CD4-positive, alpha-beta T cell treated with Interleukin-10 for 1 hour (primary cell): ENCODE results near the gene UGT8.
"Not testable (repeated sequence)": the region's sequence is repeated elsewhere in the genome, so short reads cannot be mapped to it uniquely, and the experiment has no call there.

ENCODE experiments used
- DNase-seq: peaks from one replicate; pipeline ENCODE4 v3.0.0-alpha.2; 2020

Gene UGT8, protein sequence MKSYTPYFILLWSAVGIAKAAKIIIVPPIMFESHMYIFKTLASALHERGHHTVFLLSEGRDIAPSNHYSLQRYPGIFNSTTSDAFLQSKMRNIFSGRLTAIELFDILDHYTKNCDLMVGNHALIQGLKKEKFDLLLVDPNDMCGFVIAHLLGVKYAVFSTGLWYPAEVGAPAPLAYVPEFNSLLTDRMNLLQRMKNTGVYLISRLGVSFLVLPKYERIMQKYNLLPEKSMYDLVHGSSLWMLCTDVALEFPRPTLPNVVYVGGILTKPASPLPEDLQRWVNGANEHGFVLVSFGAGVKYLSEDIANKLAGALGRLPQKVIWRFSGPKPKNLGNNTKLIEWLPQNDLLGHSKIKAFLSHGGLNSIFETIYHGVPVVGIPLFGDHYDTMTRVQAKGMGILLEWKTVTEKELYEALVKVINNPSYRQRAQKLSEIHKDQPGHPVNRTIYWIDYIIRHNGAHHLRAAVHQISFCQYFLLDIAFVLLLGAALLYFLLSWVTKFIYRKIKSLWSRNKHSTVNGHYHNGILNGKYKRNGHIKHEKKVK

DNA sequence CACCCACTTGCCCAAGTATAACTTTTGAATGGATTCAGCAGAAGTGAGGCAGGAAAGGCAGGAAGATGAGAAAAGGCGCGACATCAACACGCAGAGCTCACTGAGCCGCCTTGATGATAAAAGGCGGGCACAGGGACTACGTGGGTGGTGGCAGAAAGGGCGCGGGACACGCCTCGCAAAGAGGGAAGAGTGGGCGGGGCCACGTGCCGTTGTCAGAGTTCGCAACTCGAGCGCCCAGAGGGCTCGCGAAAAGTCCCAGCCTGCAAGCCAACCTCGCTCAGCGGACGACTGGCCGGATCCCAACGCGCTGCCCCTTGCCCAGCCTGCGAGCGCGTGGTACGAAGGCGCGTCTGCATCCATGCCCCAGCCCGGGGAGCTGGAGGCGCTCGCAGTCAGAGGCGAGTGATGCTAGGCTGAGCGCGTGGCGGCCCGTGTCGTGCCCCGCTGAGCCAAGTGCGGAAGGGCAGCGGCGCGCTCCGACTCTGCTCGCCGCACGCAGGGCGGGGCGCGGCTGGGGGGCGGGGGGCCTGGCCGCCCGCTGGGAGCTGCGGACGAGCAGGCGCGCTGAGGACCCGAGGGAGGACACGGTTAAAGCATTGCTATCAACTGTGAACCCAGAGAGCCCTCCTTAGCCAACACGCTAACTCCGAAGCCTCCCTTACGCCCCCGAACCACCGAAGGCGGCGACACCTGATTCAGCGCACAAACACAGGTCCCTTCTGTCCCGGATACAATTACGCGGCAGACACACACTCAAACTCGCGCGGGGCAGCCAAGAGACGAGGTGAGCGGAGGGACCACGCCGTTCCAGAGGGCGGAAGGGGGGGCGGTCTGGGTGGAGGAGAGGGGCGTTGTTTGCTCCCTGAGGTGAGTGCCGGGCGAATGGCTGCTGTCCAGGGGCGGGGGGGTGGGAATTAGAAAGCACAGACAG is at the start of gene UGT8:
Gene UGT8, plus strand, starts transcription at position 617 of the 931 bp plus-strand sequence. CDS start 24,074 bp downstream, outside the sequence.
- DNase-seq: peak; percentile 30

DNA sequence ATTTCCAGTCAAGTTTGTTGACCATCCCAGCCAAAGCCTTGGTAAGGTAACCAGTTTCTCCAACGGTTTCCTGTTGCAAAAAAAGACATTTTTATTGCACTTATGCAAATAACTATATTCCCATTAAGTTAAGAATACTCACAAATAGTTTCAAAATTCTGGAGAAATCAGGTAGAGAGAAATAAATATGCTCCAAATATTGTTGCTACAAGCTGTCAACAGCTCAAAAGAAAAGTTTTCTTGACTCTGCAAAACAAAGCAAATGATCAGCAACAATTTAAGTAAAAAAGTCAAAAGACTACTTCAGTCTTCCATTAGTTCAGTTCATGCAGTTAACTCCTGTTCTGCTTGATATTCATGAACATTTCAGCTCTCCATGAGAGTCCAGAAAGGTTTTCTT is 49.0 kb upstream of the UGT8 start:
- no peak for DNase-seq

DNA sequence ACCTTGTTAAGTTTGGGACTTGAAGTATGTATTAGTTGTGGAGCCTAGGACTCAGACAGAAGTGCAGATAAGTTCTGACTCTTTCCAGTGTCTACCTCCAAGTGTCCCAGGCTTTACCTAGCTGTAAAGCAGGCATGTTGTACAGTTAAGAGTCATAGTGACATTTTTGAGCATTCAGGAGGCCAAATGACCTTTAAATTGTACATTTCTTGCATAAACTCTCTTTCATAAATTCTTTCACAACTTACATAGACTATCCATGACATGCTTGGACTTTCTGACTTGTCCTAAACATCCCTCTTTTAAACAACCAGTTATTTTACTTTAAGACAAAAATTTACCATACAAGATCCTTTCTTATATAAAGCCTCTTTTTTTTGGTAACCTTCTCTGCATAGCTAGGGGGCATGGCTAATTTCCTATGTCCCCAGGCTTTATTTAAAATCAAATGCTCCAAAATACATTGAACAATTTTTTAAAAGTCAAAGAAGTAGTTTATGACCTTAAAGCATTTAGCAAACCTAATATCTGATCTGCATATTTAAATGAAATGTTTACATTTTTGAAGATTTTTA is 40.1 kb upstream of the UGT8 start:
- DNase-seq: no peak

DNA sequence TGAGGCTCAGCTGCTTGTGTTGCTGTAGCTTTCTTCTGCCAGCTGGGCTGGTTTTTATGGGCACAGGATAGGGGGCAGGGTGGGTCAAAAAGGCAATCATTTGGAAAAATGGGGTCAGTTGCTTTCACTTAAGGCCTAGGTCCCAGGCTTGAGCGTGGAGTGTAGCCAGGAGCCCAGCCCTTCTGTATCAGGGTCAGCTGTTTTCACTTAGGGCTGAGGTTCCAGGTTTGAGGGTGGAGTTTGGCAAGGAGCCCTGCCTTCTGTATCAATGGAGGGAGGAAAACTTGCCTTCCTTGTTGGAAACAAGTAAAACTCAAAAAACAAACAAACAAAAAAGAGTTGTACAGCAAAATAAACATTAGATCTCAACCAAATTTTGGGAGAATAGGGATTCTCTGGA is 37.0 kb upstream of the UGT8 start:
- no peak for DNase-seq

DNA sequence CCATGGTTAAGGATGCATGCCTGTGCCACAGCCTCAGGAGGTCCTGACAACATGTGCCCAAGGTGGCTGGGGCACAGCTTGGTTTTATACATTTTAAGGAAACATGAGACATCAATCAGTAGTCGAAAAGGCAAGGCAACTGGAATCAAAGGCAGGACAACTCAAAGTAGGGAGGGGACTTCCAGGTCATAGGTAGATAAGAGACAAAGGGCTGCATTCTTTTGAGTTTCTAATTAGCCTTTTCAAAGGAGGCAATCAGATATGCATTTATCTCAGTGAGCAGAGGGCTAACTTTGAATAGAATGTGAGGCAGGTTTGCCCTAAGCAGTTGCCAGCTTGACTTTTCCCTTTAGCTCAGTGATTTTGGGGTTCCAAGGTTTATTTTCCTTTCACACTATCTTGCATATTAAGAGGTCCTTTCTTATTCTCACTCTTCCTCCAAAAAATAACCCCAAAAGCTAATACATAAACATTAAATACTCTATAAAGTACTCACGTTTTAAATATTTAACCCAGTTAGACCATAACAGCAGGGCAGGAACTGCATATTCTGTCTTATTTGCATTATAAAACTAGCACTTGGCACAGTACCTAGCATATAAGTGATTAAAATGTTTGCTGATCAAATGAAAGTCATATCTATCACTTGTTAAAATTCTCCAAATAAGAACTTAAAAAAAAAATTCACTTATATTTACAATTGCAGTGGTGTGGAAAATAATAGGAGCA is 36.3 kb upstream of the UGT8 start:
- DNase-seq: no peak

DNA sequence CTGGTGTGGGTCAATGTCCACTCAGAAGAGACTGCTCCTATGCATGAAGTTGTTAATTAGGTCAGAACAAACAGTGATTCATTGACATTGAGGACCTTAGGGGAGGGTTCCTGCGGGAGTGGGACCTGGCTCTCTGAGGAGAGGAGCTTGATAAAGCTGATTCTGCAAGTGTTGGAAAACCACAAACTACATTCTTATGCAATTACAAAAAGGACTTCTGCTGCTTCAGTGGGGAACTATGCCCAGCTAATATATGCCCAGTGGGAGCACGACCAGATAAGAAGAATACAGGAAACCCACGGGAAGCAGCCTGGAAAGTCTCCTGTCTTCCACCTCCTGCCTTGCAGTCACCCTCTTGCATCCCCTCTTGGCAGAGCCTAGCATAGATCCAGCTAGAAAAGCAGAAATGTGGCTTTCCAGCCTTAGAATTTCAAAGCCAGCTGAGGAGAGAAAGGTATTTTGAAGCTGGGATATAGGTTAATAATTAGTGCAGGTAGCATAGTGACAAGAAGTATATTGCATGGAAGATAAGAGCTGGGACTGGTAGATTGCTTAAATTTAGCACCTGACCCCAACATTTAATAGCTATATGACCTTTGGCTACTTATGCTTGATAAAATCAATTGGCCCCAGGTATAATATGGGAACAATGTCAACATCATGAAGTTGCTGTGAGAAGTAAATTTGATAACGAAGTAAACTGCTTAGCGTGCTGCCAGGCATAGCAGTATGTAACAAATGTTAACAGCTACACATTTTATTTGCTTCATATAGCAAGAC is 34.9 kb upstream of the UGT8 start:
- no peak for DNase-seq

DNA sequence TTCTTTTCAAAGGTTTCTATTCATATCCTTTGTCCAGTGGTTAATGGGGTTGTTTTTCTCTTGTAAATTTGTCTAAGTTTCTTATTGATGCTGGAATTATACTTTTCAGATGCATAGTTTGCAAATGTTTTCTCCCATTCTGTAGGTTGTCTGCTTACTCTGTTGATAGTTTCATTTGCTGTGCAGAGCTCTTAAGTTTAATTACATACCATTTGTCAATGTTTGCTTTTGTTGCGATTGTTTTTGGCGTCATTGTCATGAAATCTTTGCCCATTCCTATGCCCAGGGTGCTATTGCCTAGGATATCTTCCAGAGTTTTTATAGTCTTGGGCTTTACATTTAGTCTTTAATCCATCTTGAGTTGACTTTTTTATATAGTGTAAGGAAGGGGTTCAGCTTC is 21.2 kb upstream of the UGT8 start:
- no peak for DNase-seq

DNA sequence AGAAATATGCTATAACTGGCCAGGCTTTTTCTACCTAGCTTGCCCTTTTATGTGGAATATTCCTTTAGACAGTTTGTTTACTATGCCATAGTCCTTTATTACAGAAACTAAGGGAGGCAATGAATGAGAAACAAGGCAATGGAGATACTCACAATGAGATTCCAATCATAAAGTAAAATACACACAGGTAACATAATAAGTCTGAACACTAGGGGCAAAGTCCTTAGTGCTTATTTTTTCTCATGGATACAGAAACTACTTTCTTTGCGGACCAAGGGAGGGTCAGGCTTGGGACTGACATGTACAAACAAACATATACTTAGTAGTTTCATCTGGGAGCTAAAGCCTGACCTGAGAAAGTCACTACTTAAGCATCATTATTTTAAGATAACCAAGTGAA is 16.0 kb upstream of the UGT8 start:
- no peak for DNase-seq

DNA sequence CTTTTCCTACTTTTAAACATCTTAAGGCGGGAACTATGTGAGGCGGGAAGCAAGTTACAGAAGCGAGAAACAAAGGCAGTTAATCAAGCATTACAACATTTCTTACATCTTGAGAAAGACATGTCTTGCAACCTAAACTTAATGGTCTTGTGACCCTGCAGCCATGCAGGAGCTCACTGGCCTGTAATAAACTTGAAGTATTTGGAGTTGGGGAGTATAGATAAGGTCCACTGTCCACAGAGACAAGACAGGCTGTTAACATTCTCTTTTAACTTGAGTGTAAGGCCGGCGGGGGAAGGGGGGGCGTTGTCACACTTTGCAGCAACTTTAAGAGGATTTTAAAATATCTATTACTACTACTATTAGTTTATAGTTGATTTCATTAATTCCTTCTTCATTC is 10.3 kb upstream of the UGT8 start:
- no peak for DNase-seq

DNA sequence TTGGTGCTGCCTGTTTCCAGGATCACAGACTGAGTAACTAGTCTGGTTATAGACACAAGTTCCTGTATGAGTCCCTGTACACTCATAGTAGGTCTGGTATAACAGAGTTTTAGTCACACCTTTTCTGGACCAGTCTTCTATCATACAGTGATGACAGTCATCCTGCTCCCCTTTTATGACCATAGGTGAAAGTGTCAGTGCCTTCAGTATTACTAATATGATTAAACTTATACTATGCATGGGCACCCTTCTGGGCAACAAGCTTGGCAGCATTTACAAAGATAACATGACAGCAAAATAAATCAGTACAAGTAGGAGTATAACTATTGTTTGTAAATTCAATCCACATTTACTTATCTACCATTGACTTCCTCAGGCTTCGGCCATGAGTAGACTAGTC is 8.2 kb upstream of the UGT8 start:
- DNase-seq: not testable (repeated sequence)

DNA sequence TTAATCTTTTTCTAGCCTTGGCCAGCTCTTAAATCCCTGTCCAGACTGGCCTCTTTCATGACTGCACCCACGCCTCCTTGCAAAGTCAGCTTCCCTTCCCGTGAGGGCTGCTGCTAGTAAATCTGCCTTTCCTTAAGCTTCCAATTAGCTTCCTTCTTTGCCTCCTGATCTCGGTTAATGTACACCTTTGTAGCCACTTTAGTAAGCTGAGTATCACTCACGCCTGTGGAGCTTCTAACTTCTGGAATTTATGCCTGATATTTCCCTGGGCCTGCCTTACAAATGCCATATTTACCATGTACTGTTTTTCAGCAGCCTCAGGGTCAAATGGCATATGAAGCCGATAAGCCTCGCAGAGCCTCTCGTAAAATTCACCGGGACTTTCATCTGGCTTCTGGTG is 5.1 kb upstream of the UGT8 start:
- no peak for DNase-seq

DNA sequence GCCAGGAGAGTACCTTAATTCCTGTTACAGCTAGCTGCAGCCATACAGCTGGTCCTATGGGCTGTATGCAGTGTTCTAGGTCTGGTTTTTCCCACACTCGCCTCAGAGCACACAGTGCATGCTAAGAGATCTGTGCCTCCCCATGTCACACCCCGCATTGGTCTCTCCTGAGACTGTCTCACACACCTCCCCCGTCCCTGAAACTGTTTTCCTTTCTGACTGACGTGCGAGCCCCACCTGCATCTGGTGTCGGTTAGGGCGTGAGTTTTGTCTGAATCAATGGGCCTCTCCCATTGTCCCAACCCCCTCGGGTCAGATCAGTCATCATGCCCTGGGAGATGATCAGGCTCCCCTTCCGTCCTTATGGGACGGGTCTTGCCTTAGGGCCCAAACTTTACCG is 3.4 kb upstream of the UGT8 start:
- no peak for DNase-seq

DNA sequence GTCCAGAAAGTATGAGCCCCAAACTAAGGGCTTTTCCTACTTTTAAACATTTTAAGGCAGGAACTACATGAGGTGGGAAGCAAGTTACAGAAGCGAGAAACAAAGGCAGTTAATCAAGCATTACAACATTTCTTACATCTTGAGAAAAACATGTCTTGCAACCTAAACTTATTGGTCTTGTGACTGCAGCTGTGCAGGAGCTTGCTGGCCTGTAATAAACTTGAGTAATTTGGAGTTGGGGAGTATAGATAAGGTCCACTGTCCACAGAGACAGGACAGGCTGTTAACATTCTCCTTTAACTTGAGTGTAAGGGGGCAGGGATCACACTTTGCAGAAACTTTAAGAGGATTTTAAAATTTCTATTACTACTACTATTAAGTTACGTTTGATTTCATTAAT is 2.7 kb upstream of the UGT8 start:
- no peak for DNase-seq

DNA sequence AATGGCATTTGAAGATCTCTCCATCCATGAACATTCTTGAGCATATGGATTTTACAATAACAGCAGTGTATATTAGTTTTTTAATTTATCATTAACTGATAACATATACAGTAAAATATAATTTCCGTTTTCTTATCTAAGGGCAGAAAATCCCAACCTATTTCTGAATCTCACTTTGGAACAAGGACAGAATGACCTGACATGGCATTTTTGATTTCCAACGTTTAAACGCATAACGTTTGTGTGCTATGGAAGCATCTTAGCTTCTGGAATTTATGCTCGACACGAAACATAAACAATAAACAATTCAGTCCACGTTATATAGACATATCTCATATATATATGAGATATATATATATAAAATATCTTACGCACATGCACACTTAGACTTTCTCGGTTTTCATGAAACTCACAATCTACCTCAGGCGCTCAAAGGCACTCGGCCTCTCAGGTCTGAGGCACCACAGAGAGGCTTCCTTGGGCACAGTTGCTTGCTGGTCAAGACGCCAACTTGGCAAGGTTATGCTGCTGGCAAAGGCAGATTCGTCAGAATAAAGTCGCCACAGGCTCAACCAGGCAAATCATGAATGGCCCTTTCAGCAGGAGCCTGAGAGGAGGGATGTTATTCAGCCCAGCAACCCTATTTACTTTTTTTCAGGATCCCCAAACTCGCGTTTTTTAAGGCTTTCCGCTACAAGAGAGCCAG is 1.0 kb upstream of the UGT8 start:
- no peak for DNase-seq

DNA sequence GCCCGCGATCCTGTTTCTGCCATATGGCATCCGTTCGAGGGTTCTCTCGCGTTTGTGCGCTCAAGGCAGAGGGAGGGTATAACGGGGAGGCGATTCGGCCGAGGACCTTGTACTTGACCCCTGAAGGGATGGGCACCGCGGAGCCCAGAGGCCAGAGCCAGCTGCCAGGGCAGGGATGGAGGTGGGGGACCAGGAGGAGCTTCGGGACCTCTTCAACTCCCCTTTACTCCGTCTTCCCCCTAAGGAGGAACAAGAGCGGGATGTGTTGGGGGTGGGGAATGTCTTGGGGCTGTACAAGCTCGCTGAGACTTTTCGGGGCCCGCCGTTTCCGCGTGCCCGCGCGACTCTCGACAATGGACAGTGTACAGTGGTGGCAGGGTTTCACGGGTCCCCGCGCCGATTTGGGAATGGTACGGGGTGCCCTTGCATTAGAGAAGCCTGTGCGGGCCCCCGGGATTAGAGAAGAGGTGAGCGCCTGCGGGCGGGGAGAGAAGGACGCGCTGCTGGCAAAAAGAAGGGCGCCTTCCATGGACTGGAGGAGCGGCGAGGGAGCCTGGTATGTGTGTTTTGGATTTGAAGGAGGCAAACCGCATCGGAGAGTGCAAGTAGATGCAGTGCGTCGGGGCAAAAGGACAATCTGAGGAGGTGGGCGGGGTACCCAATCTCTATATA is 760 bp downstream of the UGT8 start:
- DNase-seq: no peak

DNA sequence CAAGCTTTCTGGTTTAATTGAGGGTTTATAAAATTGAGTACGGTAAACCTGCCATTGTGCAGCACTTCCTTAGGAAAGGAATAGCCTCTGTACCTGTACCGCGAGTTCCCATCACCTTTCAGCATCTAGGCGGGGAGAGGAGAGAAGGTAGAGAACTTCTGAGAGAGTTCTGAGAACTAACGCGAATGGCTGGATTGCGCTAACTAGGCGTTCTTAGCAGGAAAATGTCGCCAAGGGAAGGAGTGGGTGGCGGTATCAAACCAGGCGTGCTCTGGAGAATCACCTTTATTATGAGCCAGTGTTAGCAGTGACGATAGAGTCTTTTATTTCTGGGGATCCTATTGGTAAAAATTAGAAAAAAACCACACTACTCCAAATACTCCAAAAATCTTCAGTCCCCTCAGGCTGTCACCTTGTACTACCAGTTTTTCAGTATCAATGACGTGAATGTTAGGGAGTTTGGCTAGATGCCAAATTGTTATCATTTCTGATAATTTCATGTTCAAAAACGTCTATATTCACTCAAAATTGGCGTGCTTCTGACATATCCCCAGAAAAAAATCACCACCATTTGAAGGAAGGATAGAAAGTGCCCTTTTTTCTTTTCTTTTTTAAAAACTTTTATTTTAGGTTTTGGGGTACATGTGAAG is 1.4 kb downstream of the UGT8 start:
- DNase-seq: no peak

DNA sequence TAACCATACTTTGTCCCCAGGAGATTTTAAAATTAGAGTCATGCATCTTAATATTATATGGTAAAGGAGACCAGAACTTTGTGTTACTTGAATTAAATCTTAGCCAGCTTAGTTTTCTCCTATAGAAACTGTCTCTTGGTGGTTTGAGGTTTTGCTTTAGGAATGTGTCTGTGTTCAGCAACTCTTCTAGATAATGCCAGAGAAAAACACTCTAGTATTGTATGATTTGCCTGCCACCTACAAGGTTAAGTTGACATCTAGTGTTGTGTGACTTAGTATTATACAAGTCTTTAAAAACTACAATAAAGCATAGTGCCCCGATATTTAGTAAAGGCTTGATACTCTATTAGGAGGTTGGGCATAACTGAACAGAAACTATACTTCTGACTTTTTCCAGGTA is 2.1 kb downstream of the UGT8 start:
- no peak for DNase-seq

DNA sequence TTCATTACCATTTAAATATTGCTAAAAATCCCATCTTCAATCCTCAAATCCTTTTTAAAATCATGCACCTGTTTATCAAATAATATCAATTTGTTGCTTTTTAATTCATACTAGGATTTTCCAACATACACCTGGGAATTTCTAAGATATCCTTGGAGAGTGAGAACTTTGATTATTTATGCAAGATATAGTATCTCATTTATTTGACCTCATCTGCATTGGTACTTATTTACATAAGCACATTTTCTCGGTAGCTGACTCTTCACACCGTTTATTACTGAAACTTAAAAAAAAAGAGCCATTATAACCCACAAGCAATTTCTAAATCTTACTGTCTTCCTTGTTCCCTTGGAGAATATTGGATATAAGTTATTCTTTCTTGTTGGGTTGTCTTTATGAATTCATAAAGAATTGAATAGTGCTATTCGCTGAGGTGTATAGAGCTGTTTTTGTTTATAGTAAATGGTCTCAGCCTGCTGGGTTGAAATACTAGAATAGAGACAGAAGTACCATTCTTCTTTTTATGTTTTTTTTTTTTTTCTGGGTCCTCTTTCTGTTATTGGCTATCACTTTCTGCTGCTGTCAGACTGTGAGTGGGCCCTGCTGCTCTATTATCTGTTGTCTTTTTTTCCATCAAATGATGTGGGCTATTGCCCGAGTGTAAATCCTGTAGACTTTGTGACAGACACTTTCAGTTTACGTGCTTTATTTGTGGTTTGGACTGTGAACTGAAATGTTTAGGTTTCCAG is 2.9 kb downstream of the UGT8 start:
- DNase-seq: no peak

DNA sequence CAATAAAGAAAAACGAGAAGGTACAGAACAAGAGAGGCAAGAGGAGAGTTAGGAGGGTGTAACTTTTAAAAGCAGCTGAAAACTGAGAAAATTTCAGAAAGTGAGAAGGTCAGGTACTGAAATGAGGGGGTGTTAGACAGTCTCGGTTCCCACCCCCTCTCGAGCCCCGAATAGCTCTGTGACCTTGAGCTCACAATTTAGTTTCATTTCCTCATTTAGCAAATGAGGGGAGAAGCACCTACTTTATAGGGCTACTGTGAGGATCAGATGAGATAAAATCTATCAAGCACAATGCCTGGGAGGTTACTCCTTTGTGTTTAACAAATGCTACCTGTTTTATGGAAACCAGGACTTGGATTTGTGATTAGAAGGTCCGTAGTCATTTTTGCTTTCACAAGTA is 4.9 kb downstream of the UGT8 start:
- DNase-seq: no peak
